NCI-H774 (cell line): ENCODE data around the gene SNAI1.

Experiments used
- DNase-seq: peaks from one replicate; lab custom pipeline; 2025; lab: John Stamatoyannopoulos, UW

Gene SNAI1

DNA sequence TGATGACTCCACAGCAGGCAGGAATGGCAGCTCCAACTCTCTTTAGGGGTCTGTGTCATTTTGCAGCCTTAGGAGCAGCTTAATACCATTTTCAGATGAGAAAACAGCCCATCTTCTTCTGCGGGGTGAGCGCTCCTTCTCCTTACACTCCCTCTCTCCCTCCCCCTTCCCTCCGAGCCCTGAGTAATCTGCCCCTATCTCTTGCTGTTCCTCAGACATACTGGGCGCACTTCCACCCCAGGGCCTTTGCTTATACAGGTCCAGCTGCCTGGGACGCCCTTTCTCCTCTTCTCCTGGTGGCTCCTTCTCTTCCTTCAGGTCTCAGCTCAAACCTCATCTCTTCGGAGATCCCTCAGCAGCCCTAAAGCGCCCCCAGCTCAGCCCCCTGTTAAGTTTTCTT is 54.8 kb downstream of the SNAI1 start:
- no peak for DNase-seq

- no peak for DNase-seq
These were observed 55.4 kb downstream of the SNAI1 start for GRCh38 chr20:50038169-50038568.
